GM12892 (cell line): ENCODE data around the gene RPL34.

Experiments
- POLR2A ChIP-seq: IDR thresholded peaks from 2 replicates; pipeline ENCODE4 v1.6.1; 2011; ENCODE audit warnings: low read depth, low read length, control low read depth
- POLR2AphosphoS5 ChIP-seq: IDR thresholded peaks from 2 replicates; pipeline ENCODE4 v1.6.1; 2011; ENCODE audit warnings: low read depth, low read length, control low read depth

- TF ChIP-seq POLR2AphosphoS5 (no peak), POLR2A (no peak)
Observed at GRCh38 chr4:108651014-108651791, 30.8 kb downstream of the RPL34 start.
